GM12878 (cell line): ENCODE measurements around the gene ISOC2. TPM values are rescaled to one million over a fixed set of nuclear protein-coding genes. Genes with fewer than 3 reads are reported as not detected.

Experiments used
- ATAC-seq: fragments of 200-7000 bp; cut with Tn5 transposase; 3 replicates; pipeline ENCODE4 v1.9.1; 2020; ENCODE audit warnings: mild to moderate bottlenecking, moderate library complexity
- BruUV-seq: library from RNA; stranded (reverse); fragments of 400-500 nt; replicated peaks from 2 replicates; lab custom pipeline; 2021; lab: Mats Ljungman, UMichigan
- CTCF ChIA-PET: fragments of 300-600 bp; sonication (Branson Sonifier 250); formaldehyde crosslinking; extraction: SDS; loops from one replicate; lab custom pipeline; 2021; ENCODE audit warnings: inconsistent platforms; lab: Yijun Ruan, JAX
- POLR2A ChIA-PET: fragments of 350-600 bp; formaldehyde crosslinking; extraction: SDS; loops from one replicate; lab custom pipeline; 2021; ENCODE audit warnings: inconsistent platforms; lab: Charles Lee
- RAD21 ChIA-PET: fragments of 300-600 bp; sonication (Branson Sonifier 250); formaldehyde crosslinking; loops from one replicate; lab custom pipeline; 2023; ENCODE audit warnings: antibody characterized with exemption; ENCODE audit not compliant: unreplicated experiment; lab: Charles Lee
- SMC1A ChIA-PET: fragments of 300-600 bp; sonication (Branson Sonifier 250); formaldehyde crosslinking; loops from one replicate; lab custom pipeline; 2023; ENCODE audit not compliant: unreplicated experiment, uncharacterized antibody; lab: Charles Lee
- DNase-seq: peaks from one replicate; pipeline ENCODE4 v3.0.0-alpha.2; 2011; ENCODE audit warnings: low read depth, low spot score
- FAIRE-seq: peaks from 3 replicates; lab custom pipeline; 2011; peaks lifted over from hg19 to GRCh38; lab: Jason Lieb, UNC
- H2AFZ ChIP-seq: 2 replicates; pipeline ENCODE4 v1.6.0; 2011; ENCODE audit warnings: low read depth, low read length, control low read depth; ENCODE audit not compliant: control insufficient read depth
- H3K27ac ChIP-seq: 2 replicates; pipeline ENCODE4 v1.5.1; 2011; ENCODE audit warnings: control low read depth; ENCODE audit not compliant: control insufficient read depth, insufficient read depth
- H3K27me3 ChIP-seq, 2 experiments: replicated peaks in 1 of 2; 2 replicates each; pipeline versions ENCODE4 v1.6.0 to v1.6.1; 2011; ENCODE audit warnings: low read length in 1 of 2; ENCODE audit not compliant: control insufficient read depth in 2 of 2, insufficient read depth in 2 of 2
- H3K36me3 ChIP-seq, 2 experiments: 2 replicates each; pipeline ENCODE4 v1.5.1; 2011; ENCODE audit warnings: low read length in 1 of 2; ENCODE audit not compliant: control insufficient read depth in 2 of 2, insufficient read depth in 2 of 2
- H3K4me1 ChIP-seq: 2 replicates; pipeline ENCODE4 v1.6.1; 2011; ENCODE audit warnings: mild to moderate bottlenecking, low read length, moderate library complexity, mixed read lengths; ENCODE audit not compliant: control insufficient read depth, insufficient read depth
- H3K4me2 ChIP-seq: 2 replicates; pipeline ENCODE4 v1.6.0; 2011; ENCODE audit warnings: control low read depth; ENCODE audit not compliant: control insufficient read depth, insufficient read depth
- H3K4me3 ChIP-seq: fragments of 200-600 bp; sonication (generic); 2 replicates; pipeline ENCODE4 v1.5.1; 2016
- H3K79me2 ChIP-seq: 2 replicates; pipeline ENCODE4 v1.6.0; 2011; ENCODE audit warnings: low read length; ENCODE audit not compliant: control insufficient read depth, insufficient read depth
- H3K9ac ChIP-seq: 2 replicates; pipeline ENCODE4 v1.8.0; 2011; ENCODE audit warnings: low read length, control low read depth, mixed read lengths; ENCODE audit not compliant: control insufficient read depth, insufficient read depth
- H3K9me3 ChIP-seq: replicated peaks from 3 replicates; pipeline ENCODE4 v1.5.1; 2011; ENCODE audit warnings: mild to moderate bottlenecking, low read length; ENCODE audit not compliant: control insufficient read depth, insufficient read depth
- H4K20me1 ChIP-seq: 2 replicates; pipeline ENCODE4 v1.6.0; 2011; ENCODE audit not compliant: control insufficient read depth, insufficient read depth
- CREB1 ChIP-seq: IDR thresholded peaks from 2 replicates; pipeline ENCODE4 v1.6.1; 2012; ENCODE audit warnings: low read depth, mild to moderate bottlenecking, inconsistent platforms
- RUNX3 ChIP-seq: IDR thresholded peaks from 2 replicates; pipeline ENCODE4 v1.6.1; 2012; ENCODE audit warnings: low read length, inconsistent platforms
- TAF1 ChIP-seq: IDR thresholded peaks from 2 replicates; pipeline ENCODE4 v1.6.1; 2011; ENCODE audit warnings: mild to moderate bottlenecking, low read depth, low read length, borderline replicate concordance
- WGBS: methylation state at CpG from one replicate; pipeline ENCODE4 v1.1.6; 2016; ENCODE audit warnings: low lambda C conversion rate; ENCODE audit not compliant: insufficient replicate concordance, insufficient coverage; ENCODE audit errors: missing lambda C conversion rate; 5-methylcytosine and 5-hydroxymethylcytosine counted together
- in situ Hi-C: fragments of 300-500 bp; cut with MboI; formaldehyde crosslinking; loops from 9 replicates; pipeline ENCODE4 v1.14.3; 2018; ENCODE audit warnings: mixed read lengths
- intact Hi-C: fragments of 100-400 bp; cut with micrococcal nuclease; formaldehyde crosslinking; loops from one replicate; pipeline ENCODE4 v1.14.2; 2022; ENCODE audit not compliant: unreplicated experiment
- polyA plus RNA-seq, 11 experiments: library from polyadenylated mRNA; depleted of rRNA in 4 of 11; unstranded in 6 of 11; stranded (reverse) in 5 of 11; fragments of >200 nt; fragmentation: Nextera tagmentation in 4 of 11; fragmentation: Illumina TruSeq in 1 of 11; extraction: Ambion mirVana in 4 of 11; extraction: Trizol in 1 of 11; gene quantifications; 1 replicate in 1 of 11; 2 replicates in 10 of 11; pipeline versions ENCODE4 v1.2.1 to v1.2.3, GENCODE V29; 2011 to 2016; ENCODE audit warnings: inconsistent platforms in 2 of 11, missing spikeins in 2 of 11, low read depth in 1 of 11
- total RNA-seq, 4 experiments: library from RNA; depleted of rRNA in 3 of 4; stranded (reverse); fragments of >200 nt in 3 of 4; fragmentation: Illumina TruSeq in 1 of 4; extraction: Trizol in 1 of 4; gene quantifications; 2 replicates each; pipeline versions ENCODE4 v1.2.1 to v1.2.3, GENCODE V29; 2013 to 2021
- TF ChIP-seq, protein P1 (sequence below): IDR thresholded peaks from 2 replicates; pipeline ENCODE4 v1.6.1; 2012; ENCODE audit warnings: low read depth, low read length, improper control_type of control experiment
- TF ChIP-seq, protein P2 (sequence below): fragments of 450-650 bp; IDR thresholded peaks from 2 replicates; pipeline ENCODE4 v1.6.1; 2017; ENCODE audit warnings: mild to moderate bottlenecking, low read depth, inconsistent platforms; ENCODE audit not compliant: poor library complexity, severe bottlenecking

The ISOC2 gene
- total and polyA plus RNA-seq, 10 of the 15 experiments (the other 5 are each of a cell fraction or from before 2014, with no cell fraction given), result 0.72 to 238 (median 56.9) TPM

DNA sequence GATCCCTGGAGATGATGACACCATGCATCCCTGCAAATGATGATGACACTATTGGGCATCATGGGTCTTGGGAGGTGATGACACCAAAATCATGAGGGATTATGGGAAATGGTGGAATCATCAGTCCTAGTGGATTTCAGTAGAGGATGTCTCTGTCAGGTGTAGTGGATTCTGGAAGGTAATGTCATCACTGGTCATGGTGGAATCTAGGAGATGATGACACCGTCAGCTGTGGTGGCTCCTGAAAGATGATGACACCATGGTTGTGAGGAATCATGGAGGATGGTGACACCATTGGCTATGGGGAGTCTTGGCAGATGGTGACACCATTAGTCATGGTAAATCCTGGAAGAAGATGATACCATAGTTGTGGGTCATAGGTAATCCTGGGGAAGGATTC is 30.3 kb downstream of the ISOC2 start:
- TF ChIP-seq, protein P1, sequence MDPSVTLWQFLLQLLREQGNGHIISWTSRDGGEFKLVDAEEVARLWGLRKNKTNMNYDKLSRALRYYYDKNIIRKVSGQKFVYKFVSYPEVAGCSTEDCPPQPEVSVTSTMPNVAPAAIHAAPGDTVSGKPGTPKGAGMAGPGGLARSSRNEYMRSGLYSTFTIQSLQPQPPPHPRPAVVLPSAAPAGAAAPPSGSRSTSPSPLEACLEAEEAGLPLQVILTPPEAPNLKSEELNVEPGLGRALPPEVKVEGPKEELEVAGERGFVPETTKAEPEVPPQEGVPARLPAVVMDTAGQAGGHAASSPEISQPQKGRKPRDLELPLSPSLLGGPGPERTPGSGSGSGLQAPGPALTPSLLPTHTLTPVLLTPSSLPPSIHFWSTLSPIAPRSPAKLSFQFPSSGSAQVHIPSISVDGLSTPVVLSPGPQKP, result no peak
- TF ChIP-seq, protein P2, sequence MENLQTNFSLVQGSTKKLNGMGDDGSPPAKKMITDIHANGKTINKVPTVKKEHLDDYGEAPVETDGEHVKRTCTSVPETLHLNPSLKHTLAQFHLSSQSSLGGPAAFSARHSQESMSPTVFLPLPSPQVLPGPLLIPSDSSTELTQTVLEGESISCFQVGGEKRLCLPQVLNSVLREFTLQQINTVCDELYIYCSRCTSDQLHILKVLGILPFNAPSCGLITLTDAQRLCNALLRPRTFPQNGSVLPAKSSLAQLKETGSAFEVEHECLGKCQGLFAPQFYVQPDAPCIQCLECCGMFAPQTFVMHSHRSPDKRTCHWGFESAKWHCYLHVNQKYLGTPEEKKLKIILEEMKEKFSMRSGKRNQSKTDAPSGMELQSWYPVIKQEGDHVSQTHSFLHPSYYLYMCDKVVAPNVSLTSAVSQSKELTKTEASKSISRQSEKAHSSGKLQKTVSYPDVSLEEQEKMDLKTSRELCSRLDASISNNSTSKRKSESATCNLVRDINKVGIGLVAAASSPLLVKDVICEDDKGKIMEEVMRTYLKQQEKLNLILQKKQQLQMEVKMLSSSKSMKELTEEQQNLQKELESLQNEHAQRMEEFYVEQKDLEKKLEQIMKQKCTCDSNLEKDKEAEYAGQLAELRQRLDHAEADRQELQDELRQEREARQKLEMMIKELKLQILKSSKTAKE, result no peak
- TF ChIP-seq RUNX3 (no peak), TAF1 (no peak), CREB1 (no peak)
- FAIRE-seq (no peak), DNase-seq (no peak), ATAC-seq (no peak)
- no peaks in the 10 kb centered on the region for H3K27me3 ChIP-seq
- H3K79me2 ChIP-seq, result no peaks in the 10 kb centered on the region
- H3K27ac ChIP-seq, result no peak overlapping the region
- H3K36me3 ChIP-seq, result no peaks in the 10 kb centered on the region
- H3K4me3 ChIP-seq, result no peak overlapping the region
- ChIA-PET POLR2A (no interaction called here), CTCF (no interaction called here), RAD21 (no interaction called here), SMC1A (no interaction called here)
- H3K4me2 ChIP-seq, result no peak overlapping the region
- H2AFZ ChIP-seq, result no peak overlapping the region
- no peaks in the 10 kb centered on the region; the same call in 1 of the 2 replicates for H3K4me1 ChIP-seq
- H3K9me3 ChIP-seq, result no peaks in the 10 kb centered on the region; the same call in 2 of the 3 replicates
- no peaks in the 10 kb centered on the region for H4K20me1 ChIP-seq
- BruUV-seq, result no TSS peak
- no peak overlapping the region for H3K9ac ChIP-seq
- WGBS, result 50% methylated on average over 1 of the region's 1 CpG
- in situ Hi-C loops, result no loop called here
- intact Hi-C loops, result no loop called here
